ENCODE data around the gene C7orf57. TPM values are rescaled to one million over a fixed set of nuclear protein-coding genes. Genes with fewer than 3 reads are reported as not detected.

Gene C7orf57
- total RNA-seq, 1 experiment from 2014 or later: not detected

- Mint-ChIP-seq H3K27me3 (ENCODE audit: insufficient read depth, unreplicated experiment) (no peaks in the 10 kb centered on the region), H3K4me3 (ENCODE audit: unreplicated experiment) (no peak overlapping the region), H3K36me3 (ENCODE audit: insufficient read depth, unreplicated experiment) (peaks cover 4% of the 10 kb centered on the region), H3K27ac (ENCODE audit: unreplicated experiment) (no peak overlapping the region), H3K9me3 (ENCODE audit: unreplicated experiment) (no peaks in the 10 kb centered on the region), H3K4me1 (ENCODE audit: low read depth, unreplicated experiment) (peaks cover 14% of the 10 kb centered on the region)
- BruUV-seq (replicated peaks): no TSS peak
- H3K4me1 ChIP-seq: peaks cover 26% of the 10 kb centered on the region
- H3K36me3 ChIP-seq (ENCODE audit: control insufficient read depth, insufficient read depth, low read length): no peaks in the 10 kb centered on the region
- intact Hi-C loops (cut with micrococcal nuclease; ENCODE audit: unreplicated experiment): no loop called here
- H3K27me3 ChIP-seq (replicated peaks; ENCODE audit: control insufficient read depth, insufficient read depth, low read length): no peaks in the 10 kb centered on the region
- H3K9me3 ChIP-seq: no peaks in the 10 kb centered on the region
- H3K4me3 ChIP-seq (ENCODE audit: low read depth, low read length): no peak overlapping the region
- TF ChIP-seq CTCF (IDR thresholded peaks at IDR 0.05; ENCODE audit: insufficient read depth in 1 of 2, low read depth in 1 of 2, low read length in 1 of 2, severe bottlenecking in 1 of 2, unreplicated experiment in 1 of 2): no peak
- POLR2A ChIA-PET: no interaction called here
- CTCF ChIA-PET: no interaction called here
- DNase-seq: no peak
These were observed 47.9 kb downstream of the C7orf57 start for GRCh38 chr7:48083114-48083830.

GRCh38 chr7:48084727-48085432 lies 49.5 kb downstream of the C7orf57 start:
- BruUV-seq (replicated peaks): no TSS peak
- POLR2A ChIA-PET: no interaction called here

GRCh38 chr7:48085433-48085791 lies 50.1 kb downstream of the C7orf57 start:
- Histone ChIP-seq H3K4me3 (ENCODE audit: low read depth, low read length) (no peak overlapping the region), H3K9me3 (no peaks in the 10 kb centered on the region), H3K36me3 (ENCODE audit: control insufficient read depth, insufficient read depth, low read length) (no peaks in the 10 kb centered on the region), H3K4me1 (peaks cover 33% of the 10 kb centered on the region), H3K27me3 (replicated peaks; ENCODE audit: control insufficient read depth, insufficient read depth, low read length) (no peaks in the 10 kb centered on the region)
- no peak for DNase-seq
- intact Hi-C loops (cut with micrococcal nuclease; ENCODE audit: unreplicated experiment): no loop called here
- H3K4me1 Mint-ChIP-seq (ENCODE audit: low read depth, unreplicated experiment): peaks cover 20% of the 10 kb centered on the region
- TF ChIP-seq CTCF (IDR thresholded peaks at IDR 0.05; ENCODE audit: insufficient read depth in 1 of 2, low read depth in 1 of 2, low read length in 1 of 2, severe bottlenecking in 1 of 2, unreplicated experiment in 1 of 2): no peak
- peak overlapping the region; percentile 82 for H3K27ac Mint-ChIP-seq (ENCODE audit: unreplicated experiment)
- ChIA-PET CTCF (no interaction called here), POLR2A (no interaction called here)
- H3K36me3 Mint-ChIP-seq (ENCODE audit: insufficient read depth, unreplicated experiment): peaks cover 17% of the 10 kb centered on the region
- no peaks in the 10 kb centered on the region for H3K9me3 Mint-ChIP-seq (ENCODE audit: unreplicated experiment)
- no TSS peak for BruUV-seq (replicated peaks)
- no peak overlapping the region for H3K4me3 Mint-ChIP-seq (ENCODE audit: unreplicated experiment)
- H3K27me3 Mint-ChIP-seq (ENCODE audit: insufficient read depth, unreplicated experiment): no peaks in the 10 kb centered on the region

More at GRCh38 chr7:48084727-48085432, 49.5 kb downstream of the C7orf57 start:
- no peak overlapping the region for H3K4me3 ChIP-seq (ENCODE audit: low read depth, low read length)
- Mint-ChIP-seq H3K4me3 (ENCODE audit: unreplicated experiment) (peak overlapping the region; percentile 23), H3K27me3 (ENCODE audit: insufficient read depth, unreplicated experiment) (no peaks in the 10 kb centered on the region), H3K36me3 (ENCODE audit: insufficient read depth, unreplicated experiment) (peaks cover 17% of the 10 kb centered on the region), H3K9me3 (ENCODE audit: unreplicated experiment) (no peaks in the 10 kb centered on the region), H3K27ac (ENCODE audit: unreplicated experiment) (peak overlapping the region; percentile 82), H3K4me1 (ENCODE audit: low read depth, unreplicated experiment) (peaks cover 14% of the 10 kb centered on the region)
- peaks cover 28% of the 10 kb centered on the region for H3K4me1 ChIP-seq
- CTCF ChIA-PET: no interaction called here
- intact Hi-C loops (cut with micrococcal nuclease; ENCODE audit: unreplicated experiment): no loop called here
- H3K27me3 ChIP-seq (replicated peaks; ENCODE audit: control insufficient read depth, insufficient read depth, low read length): no peaks in the 10 kb centered on the region
- DNase-seq: peak; percentile 38 to 66
- no peaks in the 10 kb centered on the region for H3K9me3 ChIP-seq
- no peaks in the 10 kb centered on the region for H3K36me3 ChIP-seq (ENCODE audit: control insufficient read depth, insufficient read depth, low read length)
- no peak for TF ChIP-seq CTCF (IDR thresholded peaks at IDR 0.05; ENCODE audit: insufficient read depth in 1 of 2, low read depth in 1 of 2, low read length in 1 of 2, severe bottlenecking in 1 of 2, unreplicated experiment in 1 of 2)
